Measurements from ENCODE around the gene GIPC3. TPM values are rescaled to one million over a fixed set of nuclear protein-coding genes. Genes with fewer than 3 reads are reported as not detected.

Gene GIPC3
- total and polyA plus RNA-seq, 2 of the 8 experiments (the other 6 are each of a cell fraction or from before 2014, with no cell fraction given): 1.0 to 1.2 TPM

DNA sequence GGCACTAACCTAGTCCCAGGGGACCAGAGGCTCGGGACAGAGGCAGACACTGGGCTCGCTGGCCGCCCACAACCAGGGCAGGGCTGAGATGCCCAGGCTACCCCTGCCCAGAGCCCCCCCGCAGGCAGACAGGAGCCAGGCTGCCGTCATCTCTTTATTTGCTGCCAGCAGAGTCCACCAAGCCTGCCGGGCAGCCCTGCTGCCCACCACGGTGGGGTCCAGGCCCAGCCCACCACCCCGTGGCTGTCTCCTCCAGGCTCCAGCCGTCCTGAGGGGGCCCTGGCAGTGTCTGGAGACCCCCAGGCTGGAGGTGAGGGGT, 41.3 kb upstream of the GIPC3 start (continued):
- TF ChIP-seq CBX8 (IDR thresholded peaks at IDR 0.05; ENCODE audit: borderline replicate concordance, low read depth, low read length): no peak
- no peak for TF ChIP-seq ZNF274 (IDR thresholded peaks at IDR 0.05; ENCODE audit: borderline replicate concordance, extremely low read depth, low read length)
- TF ChIP-seq CHD1 (IDR thresholded peaks at IDR 0.05; ENCODE audit: low read depth, low read length): no peak
- TF ChIP-seq MAX (IDR thresholded peaks at IDR 0.05): no peak
- no peak for TF ChIP-seq KDM1A (IDR thresholded peaks at IDR 0.05; ENCODE audit: borderline replicate concordance, low read length)
- no peak for TF ChIP-seq SUZ12 (IDR thresholded peaks at IDR 0.05; ENCODE audit: low read length)
